SU-DHL-6 (cell line): ENCODE data around the gene LGALS4.

Experiments
- CTCF ChIP-seq: fragments of 200-600 bp; sonication (generic); IDR thresholded peaks from one replicate; pipeline ENCODE4 v1.5.1; 2017; ENCODE audit warnings: antibody characterized with exemption, mild to moderate bottlenecking, low read length, moderate library complexity; ENCODE audit not compliant: insufficient read depth, poor library complexity, severe bottlenecking
- EZH2phosphoT487 ChIP-seq: fragments of 200-600 bp; sonication (generic), shearing (Covaris generic); conservative IDR thresholded peaks from 2 replicates; pipeline ENCODE4 v1.6.1; 2018; ENCODE audit warnings: mild to moderate bottlenecking, antibody characterized with exemption, low read length, moderate library complexity, mixed read lengths

GRCh38 chr19:38816131-38816750 lies 3.5 kb upstream of the LGALS4 start:
- no peak for TF ChIP-seq CTCF
- TF ChIP-seq EZH2phosphoT487 = no peak
